Islet precursor cell (in vitro differentiated cells): ENCODE measurements around the gene G6PC3.

ENCODE experiments used
- DNase-seq: peaks from one replicate; pipeline ENCODE4 v3.0.0-alpha.2; 2018

Gene G6PC3

DNA sequence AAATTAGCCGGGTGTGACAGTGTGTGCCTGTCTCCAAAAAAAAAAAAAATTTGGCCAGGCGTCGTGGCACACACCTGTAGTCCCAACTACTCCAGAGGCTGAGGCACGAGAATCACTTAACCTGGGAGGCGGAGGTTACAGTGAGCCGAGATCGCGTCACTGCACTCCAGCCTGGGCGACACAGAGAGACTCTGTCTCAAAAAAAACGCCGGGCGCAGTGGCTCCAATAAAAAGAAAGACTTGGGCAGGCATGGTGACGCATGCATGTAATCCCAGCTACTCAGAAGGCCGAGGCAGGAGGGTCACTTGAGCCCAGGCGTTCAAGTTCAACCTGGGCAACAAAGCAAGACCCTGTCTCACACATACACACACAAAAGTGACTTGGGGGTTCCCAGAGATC is 7.7 kb upstream of the G6PC3 start:
- DNase-seq = no peak

DNA sequence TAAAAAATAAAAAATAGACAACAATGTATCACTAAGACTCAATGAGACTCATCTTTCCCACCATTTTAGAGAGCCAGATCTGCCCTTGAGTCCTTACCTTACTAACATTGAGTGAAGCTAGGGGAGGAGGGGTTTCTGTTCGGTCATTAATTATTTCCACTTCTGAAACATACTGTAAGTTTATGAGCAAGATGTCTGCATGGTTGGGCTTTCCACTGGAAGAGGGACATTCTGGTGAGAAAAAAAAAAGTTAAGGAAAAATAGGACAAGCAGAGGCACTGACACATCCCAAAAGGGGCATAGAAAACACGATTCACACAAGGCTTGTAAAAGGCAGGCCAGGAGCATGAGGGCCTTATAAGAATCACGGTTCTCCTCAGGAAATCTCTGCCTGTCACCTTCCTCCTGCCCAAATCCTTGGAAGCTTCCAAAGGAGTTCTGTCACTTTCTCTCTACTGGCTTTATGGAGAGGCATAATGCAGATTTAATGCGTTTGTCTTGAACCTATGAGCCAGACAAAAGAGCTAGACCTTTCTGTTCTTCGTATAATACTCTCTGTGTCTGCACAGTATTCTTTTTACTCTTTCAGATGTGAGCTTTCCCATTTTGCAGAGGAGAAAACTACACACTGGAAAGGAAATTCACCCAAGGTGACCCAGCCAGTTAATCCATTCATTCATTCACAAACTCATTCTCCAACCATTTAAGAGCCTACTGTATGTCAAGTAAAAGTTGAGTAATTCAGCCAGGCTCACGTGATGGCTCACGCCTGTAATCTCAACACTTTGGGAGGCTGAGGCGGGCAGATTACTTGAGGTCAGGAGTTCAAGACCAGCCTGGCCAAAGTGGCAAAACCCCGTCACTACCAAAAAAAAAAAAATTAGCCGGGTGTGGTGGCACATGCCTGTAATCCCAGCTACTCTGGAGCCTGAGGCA is 6.6 kb upstream of the G6PC3 start:
- no peak for DNase-seq

DNA sequence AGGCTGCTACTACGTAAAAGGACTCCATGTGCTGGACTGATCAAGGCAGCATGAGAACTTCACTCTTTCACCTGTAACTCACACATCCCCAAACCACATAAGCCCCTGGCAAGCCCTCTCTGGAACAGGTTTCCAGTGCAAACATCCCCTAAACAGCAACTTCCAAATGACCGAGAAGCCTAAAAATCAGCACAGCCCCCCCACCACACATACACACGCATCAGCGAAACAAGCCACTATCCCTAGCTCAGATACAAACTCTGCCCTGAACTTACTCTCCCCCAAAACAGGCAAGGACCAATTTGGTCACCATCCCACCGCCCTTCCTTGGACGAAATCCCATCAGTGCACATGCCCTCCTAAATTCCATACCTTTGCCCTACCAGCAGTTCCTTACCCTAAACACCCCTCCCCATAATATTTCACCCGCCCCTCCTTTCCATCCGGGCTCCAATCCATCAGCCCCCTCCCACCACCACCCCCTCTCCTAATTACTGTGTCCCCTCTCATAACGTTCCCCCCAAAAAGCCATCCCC is 4.8 kb upstream of the G6PC3 start:
- peak; percentile 57 for DNase-seq

DNA sequence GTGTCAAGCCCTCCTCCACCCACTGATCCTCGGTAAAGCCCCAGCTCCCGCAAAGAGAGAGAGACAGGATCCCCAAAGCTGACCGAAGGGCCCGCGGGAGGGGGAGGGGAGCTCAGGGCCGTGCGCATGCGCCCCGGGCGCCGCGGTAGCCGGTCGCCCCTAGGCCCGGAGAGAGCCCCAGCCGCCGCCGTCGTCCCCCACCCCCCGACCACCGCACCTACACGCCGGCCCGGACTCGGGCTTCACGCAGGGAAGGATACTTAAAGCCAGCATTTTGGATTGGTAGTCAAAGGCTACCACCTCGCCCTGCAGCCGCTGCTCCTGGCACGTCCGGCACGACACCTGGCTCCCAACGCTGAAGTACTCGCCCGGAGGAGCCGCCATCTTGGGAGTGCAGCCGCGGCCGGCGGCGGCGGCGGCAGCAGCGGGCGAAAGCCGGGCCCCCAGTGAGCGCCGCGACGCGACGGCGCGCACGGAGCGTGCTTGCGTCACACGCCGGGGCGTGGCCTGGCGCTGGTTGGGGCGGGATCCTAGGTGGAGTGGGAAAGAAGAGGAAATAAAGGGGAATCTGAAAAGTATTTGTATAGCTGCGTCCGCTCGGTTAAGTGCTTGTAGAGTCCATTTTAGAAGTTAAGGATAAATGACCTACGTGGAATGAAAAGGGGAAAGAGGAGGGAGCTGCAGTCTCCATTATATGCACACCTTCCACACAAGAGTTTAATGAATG is 4.2 kb upstream of the G6PC3 start, which contains the start of gene LSM12:
LSM12 (minus strand) TSS at position 468 of the 727 bp plus-strand sequence; CDS start at position 384, 84 bp downstream.
- peak; percentile 97 for DNase-seq

DNA sequence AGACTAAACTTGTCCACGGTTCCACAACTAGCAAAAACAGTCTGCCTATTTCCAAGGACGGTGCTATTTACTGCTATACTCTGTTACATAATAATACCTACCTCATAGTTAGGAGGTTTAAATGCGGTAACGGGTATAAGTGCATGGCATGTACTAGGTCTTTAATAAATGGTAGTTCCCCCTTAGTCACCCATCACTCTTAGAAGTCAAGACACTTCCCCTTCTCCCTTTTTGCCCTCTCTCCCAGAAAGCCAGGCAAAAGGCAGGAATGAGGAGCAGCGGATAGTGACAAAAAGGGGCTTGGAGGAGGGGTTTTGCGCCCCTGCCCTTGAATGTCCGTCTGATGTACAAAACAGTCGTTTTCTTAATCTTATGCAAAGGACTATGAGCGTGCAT is 3.0 kb upstream of the G6PC3 start:
- DNase-seq = no peak

DNA sequence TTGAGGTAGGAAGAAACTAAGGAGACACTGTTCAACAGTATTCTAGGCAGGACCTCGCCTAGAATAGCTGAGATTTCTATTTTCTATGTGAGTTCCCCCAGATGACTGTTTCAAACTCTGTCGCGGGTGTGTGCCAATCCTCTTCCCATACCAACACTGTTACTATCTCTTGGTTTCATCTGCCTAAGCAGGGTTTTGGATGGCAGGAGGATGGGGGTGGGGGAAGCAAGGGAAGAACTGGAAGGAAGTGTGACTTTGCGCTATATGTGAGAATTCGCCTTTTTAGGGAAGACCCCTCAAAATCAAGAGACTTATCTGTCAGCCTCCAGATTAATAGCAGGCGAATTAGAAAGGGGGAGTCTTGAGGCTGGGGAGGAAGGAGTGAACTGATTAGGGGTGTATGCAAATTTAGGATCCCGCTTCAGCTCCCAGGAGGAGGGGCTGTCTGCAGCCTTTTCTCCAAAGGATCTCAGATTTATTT is 521 bp upstream of the G6PC3 start:
- DNase-seq = peak; percentile 69

DNA sequence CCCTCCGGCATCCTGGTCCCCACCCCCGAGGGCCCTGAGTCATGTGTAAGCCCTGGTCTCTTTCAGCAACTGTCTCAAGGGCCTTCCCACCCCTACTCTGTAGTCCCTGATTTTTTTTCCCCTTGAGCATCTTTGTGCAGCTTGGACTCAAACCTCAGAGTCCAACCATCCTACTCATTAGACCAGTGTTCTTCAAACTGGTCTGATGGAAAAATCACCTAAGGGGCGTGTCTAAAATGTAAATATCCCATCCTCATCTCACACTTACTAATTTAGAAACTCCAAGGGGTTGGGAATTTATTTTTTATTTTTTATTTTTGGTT is 624 bp downstream of the G6PC3 start:
- DNase-seq = no peak

DNA sequence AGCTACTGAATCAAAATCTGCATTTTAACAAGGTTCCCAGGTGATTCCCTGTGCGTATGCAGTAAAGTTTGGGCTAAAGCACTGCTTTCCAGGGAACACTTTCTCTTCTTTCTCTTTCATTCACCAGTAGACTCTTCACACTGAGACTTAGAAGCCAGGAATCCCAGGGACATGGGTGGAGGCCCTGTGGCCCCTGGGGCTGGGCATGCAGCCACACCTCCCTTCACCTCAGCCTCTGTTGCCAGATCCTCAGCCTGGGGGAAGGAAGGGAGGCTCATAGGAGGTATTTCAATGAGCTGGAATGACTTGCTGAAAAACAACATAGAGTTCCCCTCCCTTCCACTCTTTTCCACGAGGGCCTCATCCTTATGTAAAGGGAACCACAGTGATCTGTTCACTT is 1.2 kb downstream of the G6PC3 start:
- peak; percentile 85 for DNase-seq

DNA sequence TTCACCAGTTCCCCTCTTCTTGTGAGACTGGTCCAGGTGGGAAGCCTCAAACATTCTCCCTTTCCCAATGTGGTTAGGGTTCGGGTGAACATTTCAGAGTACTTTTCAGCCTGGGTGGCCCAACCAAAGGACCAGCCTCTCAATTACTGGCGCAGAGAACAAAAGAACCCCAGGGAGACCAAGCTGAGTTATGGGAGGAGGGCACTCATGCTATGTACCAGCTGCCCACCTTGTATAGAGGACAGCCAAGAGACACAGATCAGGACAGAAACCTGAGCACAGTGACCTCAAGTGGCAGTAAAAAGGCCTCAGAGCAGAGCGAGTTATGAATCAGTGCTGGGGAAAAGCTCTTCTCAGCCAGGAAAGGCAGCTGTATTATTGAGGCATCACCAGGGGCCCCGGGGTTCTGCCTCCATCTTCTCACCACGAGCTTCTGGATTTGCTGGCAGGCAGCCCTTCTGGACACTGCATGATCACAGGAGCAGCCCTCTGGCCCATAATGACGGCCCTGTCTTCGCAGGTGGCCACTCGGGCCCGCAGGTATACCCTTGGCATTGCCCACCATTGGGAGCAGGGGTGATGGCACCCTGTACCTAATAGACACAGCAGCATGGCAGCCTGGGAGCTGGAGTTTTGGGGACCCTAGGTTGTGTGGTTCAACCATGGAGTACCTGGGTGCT is 3.8 kb downstream of the G6PC3 start:
- no peak for DNase-seq

DNA sequence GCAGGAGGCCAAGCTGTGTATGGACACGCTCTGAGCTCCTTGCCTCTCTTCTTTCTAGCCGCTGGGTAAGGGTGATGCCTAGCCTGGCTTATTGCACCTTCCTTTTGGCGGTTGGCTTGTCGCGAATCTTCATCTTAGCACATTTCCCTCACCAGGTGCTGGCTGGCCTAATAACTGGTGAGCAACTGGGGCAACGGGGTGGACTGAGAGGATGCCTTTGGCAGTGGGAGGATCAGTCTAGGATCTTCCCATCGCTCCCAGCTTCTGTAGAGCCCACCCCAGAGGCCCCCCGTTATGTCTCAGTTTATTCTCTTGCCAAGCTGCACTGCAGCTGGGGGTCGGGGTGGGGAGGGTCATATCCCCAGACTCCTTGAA is 4.4 kb downstream of the G6PC3 start:
- no peak for DNase-seq

DNA sequence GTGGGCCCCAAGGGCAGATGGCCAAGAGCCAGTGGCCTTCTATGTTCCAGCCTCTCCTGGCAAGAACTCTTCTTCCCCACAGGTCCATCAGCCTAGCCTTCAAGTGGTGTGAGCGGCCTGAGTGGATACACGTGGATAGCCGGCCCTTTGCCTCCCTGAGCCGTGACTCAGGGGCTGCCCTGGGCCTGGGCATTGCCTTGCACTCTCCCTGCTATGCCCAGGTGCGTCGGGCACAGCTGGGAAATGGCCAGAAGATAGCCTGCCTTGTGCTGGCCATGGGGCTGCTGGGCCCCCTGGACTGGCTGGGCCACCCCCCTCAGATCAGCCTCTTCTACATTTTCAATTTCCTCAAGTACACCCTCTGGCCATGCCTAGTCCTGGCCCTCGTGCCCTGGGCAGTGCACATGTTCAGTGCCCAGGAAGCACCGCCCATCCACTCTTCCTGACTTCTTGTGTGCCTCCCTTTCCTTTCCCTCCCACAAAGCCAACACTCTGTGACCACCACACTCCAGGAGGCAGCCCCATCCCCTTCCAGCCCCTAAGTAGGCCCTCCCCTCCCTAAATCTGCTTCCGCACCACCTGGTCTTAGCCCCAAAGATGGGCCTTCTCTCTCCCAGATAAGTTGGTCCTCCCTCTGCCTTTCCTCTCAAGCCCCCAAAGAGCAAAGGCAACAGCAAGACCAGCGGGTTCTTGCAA is 5.2 kb downstream of the G6PC3 start:
- DNase-seq = no peak

DNA sequence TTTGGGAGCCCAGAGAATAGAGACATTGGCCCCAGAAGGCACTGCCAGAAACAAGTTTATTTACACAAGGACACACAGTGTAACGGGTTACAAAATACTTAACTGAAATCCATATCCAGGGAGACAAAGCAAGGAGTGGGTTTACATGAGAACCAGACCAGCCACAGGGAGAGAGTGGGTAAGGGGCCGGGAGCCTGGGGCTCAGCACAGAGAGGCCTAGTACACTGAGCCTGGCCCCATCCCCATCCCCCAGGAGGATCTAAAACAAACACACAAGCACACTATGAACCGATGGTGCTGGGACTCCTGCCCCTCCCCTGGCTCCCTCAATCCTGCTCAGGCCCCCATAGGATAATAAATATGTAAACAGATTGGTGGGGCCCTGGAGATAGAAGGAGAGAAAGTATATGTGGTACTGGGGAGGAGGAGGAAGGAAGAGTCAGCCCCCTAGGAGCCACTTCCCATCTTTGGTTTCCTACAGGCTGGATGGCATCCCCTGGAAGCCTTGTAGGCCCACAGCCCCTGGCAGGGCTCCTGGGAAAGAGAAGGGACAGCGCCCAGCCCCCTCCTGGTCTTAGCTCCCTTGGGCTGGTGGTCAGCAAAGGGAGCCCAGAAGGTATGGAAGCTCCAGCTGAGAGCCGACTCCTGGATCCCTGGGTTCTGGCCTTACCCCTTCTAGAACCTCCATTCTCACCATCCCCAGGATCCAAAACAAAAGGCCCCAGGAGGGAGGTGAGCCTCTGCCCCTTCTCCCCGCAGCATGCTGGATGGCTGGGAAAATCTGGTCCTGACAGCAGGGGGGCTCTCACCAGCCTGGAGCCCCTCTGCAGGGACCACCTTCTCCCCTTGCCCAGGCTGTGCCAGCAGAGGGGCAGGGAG is 6.4 kb downstream of the G6PC3 start:
- DNase-seq = no peak

DNA sequence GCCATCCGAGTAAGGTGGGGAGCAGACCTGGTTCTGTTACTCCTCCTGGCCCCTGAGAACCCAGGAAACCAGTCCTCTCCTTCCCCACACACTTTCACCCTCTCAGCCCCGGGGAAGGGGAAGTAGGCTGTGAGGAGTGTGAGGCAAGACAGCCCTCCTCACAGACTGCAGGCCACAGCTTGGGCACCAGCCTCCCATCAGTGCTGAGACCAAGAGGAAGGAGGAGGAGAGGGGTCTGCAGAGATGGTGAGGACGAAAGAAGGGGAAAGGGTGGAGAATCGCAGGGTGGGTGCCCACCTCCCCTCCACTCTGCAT is 7.0 kb downstream of the G6PC3 start:
- no peak for DNase-seq

DNA sequence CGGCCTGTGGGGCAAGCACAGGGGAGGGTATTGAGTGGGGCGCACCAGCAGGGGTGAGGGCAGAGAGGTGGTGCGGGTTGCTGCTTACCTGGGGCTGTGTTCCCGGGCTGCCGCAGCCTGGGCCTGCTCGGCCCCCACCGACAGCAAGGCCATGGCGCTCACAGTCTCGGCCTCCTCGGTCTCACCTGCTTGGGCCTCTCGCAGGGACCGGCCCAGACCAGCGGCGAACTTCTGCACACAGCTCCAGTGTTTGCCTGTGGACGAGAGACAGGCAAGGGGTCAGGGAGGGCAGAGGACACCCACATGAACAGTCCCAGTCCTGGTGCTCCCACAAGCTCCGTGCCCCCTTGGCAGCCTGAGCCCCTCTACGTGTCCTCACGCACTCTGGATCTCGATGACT is 7.9 kb downstream of the G6PC3 start:
- DNase-seq = peak; percentile 60

DNA sequence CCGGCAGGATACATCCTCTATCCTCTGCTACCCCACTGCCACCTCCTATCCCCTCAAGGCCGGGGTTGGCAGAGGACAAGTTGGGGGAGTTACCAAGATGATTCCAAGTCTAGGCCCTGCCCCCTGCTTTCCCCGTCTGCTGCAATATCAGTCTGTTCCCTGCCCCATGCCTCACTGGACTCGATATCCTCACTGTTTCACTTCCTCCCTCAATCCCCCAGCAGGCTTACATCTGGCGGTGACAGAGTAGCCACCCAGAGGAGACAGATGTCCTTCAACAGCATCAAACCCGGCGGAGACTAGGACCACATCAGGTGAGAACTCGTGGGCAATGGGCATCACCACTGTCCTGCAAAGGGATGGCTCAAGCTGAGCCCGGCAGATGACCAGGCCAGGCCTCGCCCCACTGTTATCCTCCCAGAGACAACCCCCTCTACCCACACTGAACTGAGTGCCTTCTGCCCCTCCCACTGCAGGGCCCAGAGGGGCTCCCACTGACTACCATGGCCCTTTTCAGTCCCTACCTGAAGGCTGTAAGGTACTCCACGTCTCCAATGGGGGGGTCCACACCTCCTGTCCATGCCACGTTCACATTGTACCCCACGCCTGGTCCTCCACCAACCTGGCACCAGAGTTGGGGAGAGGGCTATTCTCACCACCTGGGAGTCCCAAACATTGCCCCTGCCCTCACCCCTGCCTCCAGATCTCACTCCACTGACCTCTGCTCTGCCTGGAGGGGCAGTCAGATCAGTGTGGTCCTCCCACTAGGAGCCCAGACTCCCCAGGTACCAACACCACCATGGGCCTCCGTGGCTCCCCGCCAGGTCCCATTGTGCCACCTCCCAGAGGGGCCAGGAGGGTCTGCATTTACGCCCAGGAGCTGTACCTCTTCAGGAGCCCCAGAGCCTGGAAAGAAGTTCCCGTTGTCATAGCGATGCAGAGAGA is 9.6 kb downstream of the G6PC3 start:
- DNase-seq = peak; percentile 54

DNA sequence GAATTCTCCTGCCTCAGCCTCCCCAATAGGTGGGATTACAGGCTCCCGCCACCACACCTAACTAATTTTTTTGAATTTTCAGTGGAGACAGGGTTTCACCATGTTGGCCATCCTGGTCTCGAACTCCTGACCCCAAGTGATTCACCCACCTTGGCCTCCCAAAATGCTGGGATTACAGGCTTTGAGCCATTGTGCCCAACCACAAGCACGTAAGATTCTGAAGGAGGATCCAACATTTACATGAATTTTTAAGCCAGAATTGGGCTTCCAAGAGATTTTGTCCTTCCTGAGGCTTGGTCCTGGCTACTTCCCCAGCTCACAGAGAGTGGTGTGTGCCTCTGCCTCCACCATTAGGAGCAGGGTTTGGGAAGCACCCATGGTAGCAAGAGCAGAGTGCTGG is 11.1 kb downstream of the G6PC3 start:
- no peak for DNase-seq

DNA sequence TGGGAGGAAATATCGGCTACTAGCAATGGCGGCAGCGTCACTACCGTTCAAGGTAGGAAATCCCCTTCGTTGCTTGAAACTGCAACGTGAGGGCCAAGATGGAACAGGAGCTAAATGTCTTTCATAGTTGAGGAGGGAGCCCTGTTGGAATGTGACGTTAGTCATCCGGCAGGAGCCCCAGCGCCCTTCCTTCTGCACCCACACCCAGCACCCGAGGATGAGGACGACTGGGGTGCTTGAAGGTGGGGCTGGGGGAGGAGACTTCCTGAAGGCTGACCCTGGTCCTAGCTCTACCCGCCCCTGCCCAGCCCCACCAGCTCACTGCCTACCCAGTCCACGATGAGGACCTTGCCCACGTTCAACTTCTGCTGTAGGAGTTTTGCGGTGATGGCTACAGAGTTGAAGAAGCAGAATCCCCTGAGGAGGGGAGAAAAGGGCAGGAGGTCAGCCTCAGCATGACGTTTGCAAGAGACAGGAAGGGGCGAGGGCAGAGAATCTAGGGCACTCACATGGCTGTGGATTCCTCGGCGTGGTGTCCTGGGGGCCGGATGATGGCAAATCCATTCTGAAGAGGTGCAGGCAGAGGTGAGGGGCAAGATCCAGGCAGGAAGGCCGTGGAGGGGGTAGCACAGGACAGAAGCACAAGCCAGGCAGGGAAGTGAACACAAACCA is 11.9 kb downstream of the G6PC3 start:
- DNase-seq = no peak

DNA sequence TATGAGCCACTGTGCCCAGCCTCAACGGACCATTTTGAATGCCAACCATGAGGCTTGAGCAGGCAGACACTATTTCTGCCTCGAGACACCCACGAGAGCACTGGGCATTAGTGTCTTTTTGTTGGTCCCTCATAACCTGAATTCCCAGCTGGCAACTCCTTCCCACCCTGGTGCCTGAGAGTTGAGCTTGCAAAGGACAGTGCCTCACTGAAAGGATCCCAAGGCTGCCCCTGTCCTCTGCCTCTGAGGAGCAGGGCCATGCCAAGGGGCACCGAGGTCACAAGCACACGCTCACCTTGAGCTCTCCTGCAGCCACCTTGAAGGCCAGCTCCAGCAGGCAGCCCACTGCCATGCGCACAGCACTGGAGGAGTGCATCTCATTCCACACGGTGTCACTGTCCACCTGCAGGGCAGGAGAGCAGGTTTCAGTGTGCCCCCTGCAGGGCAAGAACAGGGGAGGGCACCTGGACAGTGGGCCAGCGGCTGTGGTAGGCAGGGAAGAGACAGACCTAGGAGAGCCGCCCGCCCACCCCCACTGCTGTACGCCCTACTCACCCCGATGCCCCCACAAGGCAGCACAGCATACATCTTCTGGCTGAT is 12.8 kb downstream of the G6PC3 start:
- peak; percentile 89 for DNase-seq

DNA sequence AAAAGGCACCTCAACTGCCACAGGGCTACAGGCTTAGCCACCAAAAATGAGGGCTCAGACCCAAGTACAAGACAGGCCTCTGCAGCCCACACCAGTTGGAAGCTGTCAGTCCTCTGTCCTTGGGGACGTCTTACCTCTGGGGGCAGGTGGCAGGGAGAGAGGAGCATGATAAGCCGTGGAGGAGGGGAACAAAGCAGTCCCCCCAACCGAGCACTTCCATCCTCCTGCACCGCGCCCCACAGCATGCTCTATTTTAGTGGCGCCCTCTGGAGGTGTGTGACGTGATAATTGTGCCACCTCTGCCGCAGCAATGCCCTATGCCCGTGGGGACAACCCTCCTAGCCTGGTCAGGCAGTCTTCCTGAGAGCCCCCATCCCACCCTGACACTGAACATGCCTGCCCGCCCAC is 13.6 kb downstream of the G6PC3 start:
- DNase-seq = peak; percentile 67

DNA sequence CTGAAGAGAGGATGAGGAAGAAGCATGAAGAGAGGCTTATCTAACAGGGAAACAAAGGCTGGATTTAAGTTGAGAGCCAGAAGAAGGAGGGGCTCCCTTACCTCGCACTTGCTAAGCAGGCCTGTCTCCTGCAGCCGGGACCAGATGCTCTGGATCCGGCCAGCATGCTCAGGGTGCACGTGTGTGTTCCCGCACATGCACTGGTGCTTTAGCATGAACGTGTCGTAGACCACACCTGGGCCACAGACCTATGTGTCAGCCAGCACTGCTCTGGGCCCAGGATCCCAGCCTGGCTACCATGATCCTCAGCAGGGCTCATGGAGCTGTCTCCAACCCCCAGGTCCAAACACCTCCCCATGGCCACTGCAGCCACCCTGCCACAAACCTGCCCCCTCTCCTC is 14.4 kb downstream of the G6PC3 start:
- DNase-seq = peak; percentile 56
